Astrocyte (in vitro differentiated cells and primary cell): ENCODE data around the gene LOXL4. TPM values are rescaled to one million over a fixed set of nuclear protein-coding genes. Genes with fewer than 3 reads are reported as not detected.

ENCODE experiments used
- DNase-seq: peaks from one replicate; pipeline ENCODE4 v3.0.0-alpha.2; 2010; ENCODE audit warnings: low read depth
- FAIRE-seq: peaks from 2 replicates; lab custom pipeline; 2011; peaks lifted over from hg19 to GRCh38; lab: Jason Lieb, UNC
- H2AFZ ChIP-seq: 2 replicates; pipeline ENCODE4 v1.6.0; 2012; ENCODE audit warnings: low read depth, low read length, inconsistent platforms
- H3K27ac ChIP-seq: 2 replicates; pipeline ENCODE4 v1.5.1; 2011; ENCODE audit warnings: low read depth, low read length, inconsistent platforms
- H3K27me3 ChIP-seq: 2 replicates; pipeline ENCODE4 v1.6.0; 2011; ENCODE audit warnings: low read length, inconsistent platforms; ENCODE audit not compliant: insufficient read depth
- H3K36me3 ChIP-seq: 2 replicates; pipeline ENCODE4 v1.5.1; 2011; ENCODE audit warnings: low read length, inconsistent platforms; ENCODE audit not compliant: insufficient read depth
- H3K4me1 ChIP-seq: 2 replicates; pipeline ENCODE4 v1.5.1; 2011; ENCODE audit warnings: low read length, inconsistent platforms; ENCODE audit not compliant: insufficient read depth
- H3K4me2 ChIP-seq: 2 replicates; pipeline ENCODE4 v1.6.0; 2012; ENCODE audit warnings: low read length, inconsistent platforms
- H3K4me3 ChIP-seq: 2 replicates; pipeline ENCODE4 v1.5.1; 2011; ENCODE audit warnings: low read depth, mild to moderate bottlenecking, low read length, inconsistent platforms; ENCODE audit not compliant: insufficient read depth
- H3K79me2 ChIP-seq: 2 replicates; pipeline ENCODE4 v1.6.0; 2012; ENCODE audit warnings: mild to moderate bottlenecking, low read length, inconsistent platforms; ENCODE audit not compliant: insufficient read depth
- H3K9ac ChIP-seq: 2 replicates; pipeline ENCODE4 v1.6.0; 2012; ENCODE audit warnings: mild to moderate bottlenecking, low read length, inconsistent platforms
- H3K9me3 ChIP-seq: 2 replicates; pipeline ENCODE4 v1.5.1; 2012; ENCODE audit warnings: low read depth, mild to moderate bottlenecking, low read length, inconsistent platforms; ENCODE audit not compliant: insufficient read depth
- H4K20me1 ChIP-seq: 2 replicates; pipeline ENCODE4 v1.6.0; 2012; ENCODE audit warnings: low read length, inconsistent platforms; ENCODE audit not compliant: insufficient read depth
- H3K27ac Mint-ChIP-seq: one replicate; pipeline ENCODE4 v1.8.0; 2021; ENCODE audit warnings: mild to moderate bottlenecking, mixed read lengths; ENCODE audit not compliant: unreplicated experiment
- H3K27me3 Mint-ChIP-seq: one replicate; pipeline ENCODE4 v1.8.0; 2021; ENCODE audit warnings: low read depth, mixed read lengths; ENCODE audit not compliant: unreplicated experiment
- H3K36me3 Mint-ChIP-seq: one replicate; pipeline ENCODE4 v1.8.0; 2021; ENCODE audit warnings: low read depth, mixed read lengths; ENCODE audit not compliant: unreplicated experiment
- H3K4me1 Mint-ChIP-seq: one replicate; pipeline ENCODE4 v1.8.0; 2021; ENCODE audit warnings: low read depth, mixed read lengths; ENCODE audit not compliant: unreplicated experiment
- H3K4me3 Mint-ChIP-seq: one replicate; pipeline ENCODE4 v1.8.0; 2021; ENCODE audit warnings: mild to moderate bottlenecking, moderate library complexity, mixed read lengths; ENCODE audit not compliant: unreplicated experiment
- H3K9me3 Mint-ChIP-seq: one replicate; pipeline ENCODE4 v1.8.0; 2021; ENCODE audit warnings: mild to moderate bottlenecking, mixed read lengths; ENCODE audit not compliant: unreplicated experiment
- CTCF ChIP-seq: IDR thresholded peaks from 2 replicates; pipeline ENCODE4 v1.5.1; 2011; ENCODE audit warnings: low read depth, mild to moderate bottlenecking, inconsistent platforms, low read length, moderate library complexity; ENCODE audit not compliant: insufficient read depth
- EZH2 ChIP-seq: IDR thresholded peaks from 2 replicates; pipeline ENCODE4 v1.6.1; 2012; ENCODE audit warnings: mild to moderate bottlenecking, low read length, inconsistent platforms; ENCODE audit not compliant: insufficient read depth
- total RNA-seq: library from RNA; stranded (reverse); gene quantifications from 2 replicates; pipeline ENCODE4 v1.2.1, GENCODE V29; 2021

The LOXL4 gene
- total RNA-seq, 1 donor from 2014 or later, result 26.6 TPM

DNA sequence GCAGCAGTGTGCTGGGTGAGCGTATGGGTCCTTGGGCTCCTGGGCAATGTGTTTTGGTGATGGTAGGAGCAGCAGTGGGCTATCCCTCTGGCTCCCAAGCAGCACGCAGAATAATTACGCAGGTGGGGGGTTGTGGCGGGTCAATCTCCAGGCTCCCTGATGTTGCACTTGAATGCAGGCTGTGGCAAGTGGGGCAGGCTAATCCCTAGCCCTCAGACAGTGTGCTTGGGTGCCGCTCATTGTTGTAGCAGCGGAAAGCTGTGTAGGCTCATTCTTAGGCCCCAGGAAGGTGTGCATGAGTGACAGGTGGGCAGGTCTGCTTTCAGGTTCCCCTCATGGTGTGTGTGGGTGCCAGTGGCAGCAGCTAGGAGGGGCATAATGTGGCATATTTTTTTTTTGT is 44.1 kb downstream of the LOXL4 start:
- Histone ChIP-seq H3K27ac (no peak overlapping the region), H4K20me1 (peaks cover 29% of the 10 kb centered on the region), H3K27me3 (no peaks in the 10 kb centered on the region), H3K36me3 (no peaks in the 10 kb centered on the region), H3K4me3 (no peak overlapping the region), H3K9me3 (no peaks in the 10 kb centered on the region), H3K4me2 (no peak overlapping the region), H3K79me2 (peaks cover 31% of the 10 kb centered on the region), H3K4me1 (no peaks in the 10 kb centered on the region), H2AFZ (no peak overlapping the region), H3K9ac (no peak overlapping the region)
- Mint-ChIP-seq H3K27me3 (no peaks in the 10 kb centered on the region), H3K36me3 (peaks cover 7% of the 10 kb centered on the region), H3K27ac (no peak overlapping the region), H3K9me3 (peaks cover 15% of the 10 kb centered on the region), H3K4me3 (no peak overlapping the region), H3K4me1 (no peaks in the 10 kb centered on the region)
- FAIRE-seq, result no peak
- no peak for TF ChIP-seq CTCF
- TF ChIP-seq EZH2, result no peak
- DNase-seq, result no peak

- no peaks in the 10 kb centered on the region for H3K4me1 ChIP-seq
Observed at GRCh38 chr10:98217801-98218200, 50.2 kb downstream of the LOXL4 start.

More at GRCh38 chr10:98217801-98218200, 50.2 kb downstream of the LOXL4 start:
- no peaks in the 10 kb centered on the region for H3K27me3 Mint-ChIP-seq
- H3K27ac Mint-ChIP-seq, result no peak overlapping the region
- H3K4me1 Mint-ChIP-seq, result no peaks in the 10 kb centered on the region
- H3K36me3 Mint-ChIP-seq, result peaks cover 2% of the 10 kb centered on the region
- no peak for FAIRE-seq
- peaks cover 3% of the 10 kb centered on the region for H3K9me3 Mint-ChIP-seq
- no peak overlapping the region for H3K4me3 Mint-ChIP-seq
- DNase-seq, result no peak
- H3K79me2 ChIP-seq, result peaks cover 29% of the 10 kb centered on the region
- H3K27me3 ChIP-seq, result no peaks in the 10 kb centered on the region
- no peaks in the 10 kb centered on the region for H3K9me3 ChIP-seq
- H3K36me3 ChIP-seq, result no peaks in the 10 kb centered on the region
- no peak overlapping the region for H3K4me3 ChIP-seq
- H4K20me1 ChIP-seq, result peaks cover 30% of the 10 kb centered on the region
- no peak overlapping the region for H2AFZ ChIP-seq
- no peak overlapping the region for H3K27ac ChIP-seq
- H3K9ac ChIP-seq, result no peak overlapping the region
- H3K4me2 ChIP-seq, result no peak overlapping the region
- TF ChIP-seq EZH2, result no peak
- TF ChIP-seq CTCF, result no peak
